GM19193 (cell line): ENCODE data around the gene IQCC.

Experiments used
- POLR2A ChIP-seq: IDR thresholded peaks from 4 replicates; pipeline ENCODE4 v1.6.1; 2011; ENCODE audit not compliant: insufficient read depth, insufficient read length; ENCODE audit errors: extremely low read depth

Gene IQCC

GRCh38 chr1:32240140-32240951, 34.9 kb downstream of the IQCC start:
- TF ChIP-seq POLR2A, result no peak

DNA sequence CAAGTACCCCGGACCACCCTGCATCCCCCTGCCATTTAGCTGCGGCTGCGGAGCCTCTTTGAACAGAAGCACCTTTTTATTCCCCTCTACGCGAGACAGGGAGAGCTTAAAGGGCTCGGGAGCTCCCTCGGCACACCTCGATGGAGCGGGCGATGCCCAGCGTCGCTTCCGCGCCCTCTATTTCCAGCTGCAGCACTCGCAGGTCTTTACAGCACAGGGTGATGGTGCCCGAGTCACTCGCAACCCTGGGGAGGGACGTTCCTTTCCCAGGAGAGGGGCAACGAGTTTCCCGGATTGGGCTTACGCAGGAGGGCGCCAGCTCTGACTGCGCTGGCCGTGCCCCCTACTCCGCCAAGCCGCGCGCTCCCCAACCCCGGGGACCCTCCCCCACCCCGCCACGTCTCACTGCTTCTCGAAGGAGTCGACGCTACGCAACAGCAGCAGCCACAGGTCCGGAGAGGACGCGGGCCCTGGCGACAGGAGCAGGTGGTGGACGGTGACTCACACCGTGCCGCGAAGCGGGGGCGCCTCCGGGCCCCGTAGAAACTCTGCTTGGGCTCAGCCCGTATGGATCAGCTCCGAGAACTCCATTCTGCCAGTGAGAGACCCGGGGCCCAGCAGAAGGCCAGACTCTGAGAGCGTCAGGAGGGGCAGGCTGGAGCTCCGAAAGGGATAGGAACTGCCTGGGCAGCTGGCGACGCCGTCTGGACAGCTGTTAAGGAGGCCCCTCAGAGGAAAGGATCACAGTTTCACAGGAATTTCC, 35.7 kb downstream of the IQCC start:
- TF ChIP-seq POLR2A, result peak; percentile 33

GRCh38 chr1:32242341-32242851, 36.9 kb downstream of the IQCC start:
- no peak for TF ChIP-seq POLR2A

DNA sequence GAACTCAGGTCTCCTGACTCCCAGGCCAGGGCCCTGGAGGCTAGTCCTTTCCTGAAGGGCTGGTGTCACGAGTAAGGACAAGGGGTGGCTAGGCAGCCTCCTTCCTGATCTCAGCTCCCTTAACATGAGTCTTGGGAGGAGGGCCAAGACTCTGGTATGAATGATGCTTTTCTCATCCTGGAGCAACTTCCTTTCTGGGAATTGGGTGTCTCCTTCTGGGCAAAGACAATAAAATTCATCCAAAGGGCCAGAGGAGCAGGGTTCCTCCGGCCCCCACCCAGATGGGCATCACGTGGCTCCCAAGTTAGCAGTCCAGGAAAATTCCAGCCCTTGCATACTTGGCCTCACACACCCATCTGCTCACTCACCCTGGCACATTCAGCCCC, 41.4 kb downstream of the IQCC start, which contains the start of gene FAM167B:
TSS of gene FAM167B (plus strand) at position 335 of the 386 bp plus-strand sequence. CDS start 200 bp downstream, outside the sequence.
- no peak for TF ChIP-seq POLR2A

DNA sequence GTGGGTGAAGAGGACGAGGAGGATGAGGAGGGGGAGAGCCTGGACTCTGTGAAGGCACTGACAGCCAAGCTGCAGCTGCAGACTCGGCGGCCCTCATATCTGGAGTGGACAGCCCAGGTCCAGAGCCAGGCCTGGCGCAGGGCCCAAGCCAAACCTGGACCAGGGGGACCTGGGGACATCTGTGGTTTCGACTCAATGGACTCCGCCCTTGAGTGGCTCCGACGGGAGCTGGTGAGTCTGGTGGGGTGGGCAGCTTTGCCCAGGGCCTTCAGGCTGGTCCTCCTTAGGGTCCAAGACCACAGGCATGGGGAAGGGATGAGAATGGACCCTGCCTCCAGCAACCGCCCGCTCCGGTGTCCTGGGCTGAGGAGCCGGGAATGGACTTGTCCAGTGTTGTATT, 42.0 kb downstream of the IQCC start:
- TF ChIP-seq POLR2A, result no peak

- TF ChIP-seq POLR2A, result peak; percentile 37
These were observed 42.8 kb downstream of the IQCC start for GRCh38 chr1:32247983-32248889.

DNA sequence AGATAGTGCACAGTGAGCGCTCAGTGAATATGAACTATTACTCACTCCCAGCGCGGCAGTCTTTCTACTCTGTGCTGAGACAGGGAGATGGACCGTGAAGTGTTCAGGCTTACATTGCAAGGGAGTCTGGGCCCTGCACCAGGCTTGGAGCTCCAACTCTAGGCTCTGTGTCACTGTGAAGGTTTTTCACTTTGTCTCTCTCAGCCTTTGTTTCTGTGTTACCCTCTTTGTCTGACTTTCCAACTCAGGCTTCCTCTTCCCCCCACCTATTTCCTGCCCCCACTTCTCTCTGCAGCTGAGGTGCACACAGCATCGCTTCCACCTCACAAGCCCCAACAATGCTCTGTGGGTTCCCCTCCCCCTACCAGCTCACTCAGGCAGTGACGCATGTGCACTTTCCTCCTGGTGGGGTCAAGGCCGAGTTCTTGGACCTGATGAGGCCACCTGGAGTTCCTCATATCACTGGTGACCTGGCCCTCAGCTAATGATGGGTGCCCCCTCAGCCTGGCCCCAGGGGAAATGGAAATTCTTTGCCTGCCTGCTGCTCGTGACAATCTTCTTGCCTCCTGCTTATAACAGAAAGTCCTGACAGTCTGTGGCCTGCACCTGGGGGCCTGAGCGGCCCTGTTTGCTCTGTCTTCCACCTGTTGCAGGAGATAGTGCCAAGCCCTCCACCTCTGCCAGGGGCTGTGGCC, 44.5 kb downstream of the IQCC start:
- peak; percentile 64 for TF ChIP-seq POLR2A

- TF ChIP-seq POLR2A, result peak; percentile 75
These were observed 45.6 kb downstream of the IQCC start, which contains the start of gene LCK for GRCh38 chr1:32250893-32251716. Gene LCK, plus strand, starts transcription at chr1:32251265. Its CDS starts 23,065 bp downstream, at chr1:32274330.

- no peak for TF ChIP-seq POLR2A
These were observed 49.9 kb downstream of the IQCC start for GRCh38 chr1:32255072-32256071.

- TF ChIP-seq POLR2A, result no peak
These were observed 51.2 kb downstream of the IQCC start for GRCh38 chr1:32256473-32257226.

DNA sequence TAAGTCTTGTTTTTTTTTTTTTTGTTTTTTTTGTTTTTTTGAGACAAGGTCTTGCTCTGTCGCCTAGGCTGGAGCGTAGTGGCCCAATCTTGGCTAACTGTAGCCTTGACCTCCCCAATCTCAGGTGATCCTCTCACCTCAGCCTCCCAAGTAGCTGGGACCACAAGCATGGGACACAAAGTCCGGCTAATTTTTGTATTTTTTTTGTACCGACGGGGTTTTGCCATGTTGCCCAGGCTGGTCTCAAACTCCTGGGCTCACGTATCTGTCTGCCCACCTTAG, 51.7 kb downstream of the IQCC start:
- no peak for TF ChIP-seq POLR2A
